Measurements from ENCODE around the gene CRYBG1. TPM values are rescaled to one million over a fixed set of nuclear protein-coding genes. Genes with fewer than 3 reads are reported as not detected.

CRYBG1 gene
- total and polyA plus RNA-seq, 2 of the 13 experiments (the other 11 are each of a cell fraction or from before 2014, with no cell fraction given), result 10.1 to 21.9 TPM

GRCh38 chr6:106512048-106512967, 151.8 kb downstream of the CRYBG1 start (continued):
- TF ChIP-seq HHEX (CRISPR knock-in tag; IDR thresholded peaks at IDR 0.05) (no peak), ZNF639 (CRISPR knock-in tag; conservative IDR thresholded peaks at IDR 0.05) (0 out of 2 replicates have a peak, but pooled peaks have one; percentile 21), FOSL1 (CRISPR knock-in tag; IDR thresholded peaks at IDR 0.05; ENCODE audit: borderline replicate concordance) (0 out of 2 replicates have a peak, but pooled peaks have one; percentile 4), KLF15 (CRISPR knock-in tag; IDR thresholded peaks at IDR 0.05; ENCODE audit: borderline replicate concordance) (0 out of 2 replicates have a peak, but pooled peaks have one; percentile 41), EED (CRISPR knock-in tag; IDR thresholded peaks at IDR 0.05) (no peak; the same call in 1 of the 2 replicates), ZNF501 (CRISPR knock-in tag; IDR thresholded peaks at IDR 0.05) (0 out of 2 replicates have a peak, but pooled peaks have one; percentile 49), PAF1 (CRISPR knock-in tag; IDR thresholded peaks at IDR 0.05) (no peak), ZNF75D (CRISPR knock-in tag; IDR thresholded peaks at IDR 0.05; ENCODE audit: borderline replicate concordance) (peak; percentile 85; the same call in 1 of the 2 replicates), POGK (CRISPR knock-in tag; conservative IDR thresholded peaks at IDR 0.05) (peak; percentile 18; the same call in 1 of the 2 replicates), ZNF883 (CRISPR knock-in tag; IDR thresholded peaks at IDR 0.05; ENCODE audit: not compliant biosample characterization) (peak; percentile 68), E2F1 (CRISPR knock-in tag; IDR thresholded peaks at IDR 0.05) (no peak)
- TF ChIP-seq, protein P1, sequence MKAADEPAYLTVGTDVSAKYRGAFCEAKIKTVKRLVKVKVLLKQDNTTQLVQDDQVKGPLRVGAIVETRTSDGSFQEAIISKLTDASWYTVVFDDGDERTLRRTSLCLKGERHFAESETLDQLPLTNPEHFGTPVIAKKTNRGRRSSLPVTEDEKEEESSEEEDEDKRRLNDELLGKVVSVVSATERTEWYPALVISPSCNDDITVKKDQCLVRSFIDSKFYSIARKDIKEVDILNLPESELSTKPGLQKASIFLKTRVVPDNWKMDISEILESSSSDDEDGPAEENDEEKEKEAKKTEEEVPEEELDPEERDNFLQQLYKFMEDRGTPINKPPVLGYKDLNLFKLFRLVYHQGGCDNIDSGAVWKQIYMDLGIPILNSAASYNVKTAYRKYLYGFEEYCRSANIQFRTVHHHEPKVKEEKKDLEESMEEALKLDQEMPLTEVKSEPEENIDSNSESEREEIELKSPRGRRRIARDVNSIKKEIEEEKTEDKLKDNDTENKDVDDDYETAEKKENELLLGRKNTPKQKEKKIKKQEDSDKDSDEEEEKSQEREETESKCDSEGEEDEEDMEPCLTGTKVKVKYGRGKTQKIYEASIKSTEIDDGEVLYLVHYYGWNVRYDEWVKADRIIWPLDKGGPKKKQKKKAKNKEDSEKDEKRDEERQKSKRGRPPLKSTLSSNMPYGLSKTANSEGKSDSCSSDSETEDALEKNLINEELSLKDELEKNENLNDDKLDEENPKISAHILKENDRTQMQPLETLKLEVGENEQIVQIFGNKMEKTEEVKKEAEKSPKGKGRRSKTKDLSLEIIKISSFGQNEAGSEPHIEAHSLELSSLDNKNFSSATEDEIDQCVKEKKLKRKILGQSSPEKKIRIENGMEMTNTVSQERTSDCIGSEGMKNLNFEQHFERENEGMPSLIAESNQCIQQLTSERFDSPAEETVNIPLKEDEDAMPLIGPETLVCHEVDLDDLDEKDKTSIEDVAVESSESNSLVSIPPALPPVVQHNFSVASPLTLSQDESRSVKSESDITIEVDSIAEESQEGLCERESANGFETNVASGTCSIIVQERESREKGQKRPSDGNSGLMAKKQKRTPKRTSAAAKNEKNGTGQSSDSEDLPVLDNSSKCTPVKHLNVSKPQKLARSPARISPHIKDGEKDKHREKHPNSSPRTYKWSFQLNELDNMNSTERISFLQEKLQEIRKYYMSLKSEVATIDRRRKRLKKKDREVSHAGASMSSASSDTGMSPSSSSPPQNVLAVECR (CRISPR knock-in tag; IDR thresholded peaks at IDR 0.05; ENCODE audit: borderline replicate concordance), result peak; percentile 88
